ENCODE data around the gene DLGAP1. TPM values are rescaled to one million over a fixed set of nuclear protein-coding genes. Genes with fewer than 3 reads are reported as not detected.
"Not testable (repeated sequence)": the region's sequence is repeated elsewhere in the genome, so short reads cannot be mapped to it uniquely, and the experiment has no call there.

Gene DLGAP1
- polyA plus RNA-seq, 1 donor = 1.5 TPM

DNA sequence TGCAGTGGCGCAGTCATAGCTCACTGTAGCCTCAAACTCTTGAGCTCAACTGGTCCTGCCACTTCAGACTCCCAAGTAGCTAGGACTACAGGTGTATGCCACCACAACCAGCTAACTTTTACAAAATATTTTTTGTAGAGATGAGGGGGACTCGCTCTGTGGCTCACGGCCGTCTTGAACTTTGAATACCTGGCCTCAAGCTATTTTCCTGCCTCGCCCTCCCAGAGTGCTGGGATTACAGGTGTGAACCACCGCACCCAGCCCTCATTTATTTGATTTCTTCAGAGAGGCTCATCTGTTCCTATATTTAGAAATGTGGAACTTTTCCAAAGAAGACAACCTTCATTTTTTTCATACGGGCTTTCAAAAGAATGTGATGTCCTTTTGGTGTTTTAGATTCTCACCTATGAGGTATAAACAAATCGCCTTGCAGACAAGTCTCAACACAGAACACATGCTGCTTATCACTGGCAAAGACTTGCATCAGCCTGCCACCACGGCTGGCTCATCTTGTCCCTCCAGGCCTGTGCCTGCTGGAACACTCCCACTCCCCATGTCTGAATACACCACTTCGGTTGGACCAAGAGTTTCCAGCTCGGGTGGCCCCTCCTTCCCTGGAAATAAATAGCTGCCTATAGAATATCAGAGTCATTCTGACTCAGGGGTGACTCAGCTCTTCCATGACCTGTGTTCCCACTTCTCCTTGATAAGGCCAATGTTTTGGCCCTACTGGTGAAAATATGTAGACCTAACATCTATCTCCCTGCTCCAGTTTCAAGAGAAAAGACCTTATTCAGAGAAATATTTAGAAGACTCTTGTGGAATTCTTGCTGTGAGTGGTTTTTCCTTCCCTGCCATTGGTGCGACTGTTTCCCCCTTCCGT lies 802.5 kb downstream of the DLGAP1 start:
- DNase-seq = peak; percentile 35

DNA sequence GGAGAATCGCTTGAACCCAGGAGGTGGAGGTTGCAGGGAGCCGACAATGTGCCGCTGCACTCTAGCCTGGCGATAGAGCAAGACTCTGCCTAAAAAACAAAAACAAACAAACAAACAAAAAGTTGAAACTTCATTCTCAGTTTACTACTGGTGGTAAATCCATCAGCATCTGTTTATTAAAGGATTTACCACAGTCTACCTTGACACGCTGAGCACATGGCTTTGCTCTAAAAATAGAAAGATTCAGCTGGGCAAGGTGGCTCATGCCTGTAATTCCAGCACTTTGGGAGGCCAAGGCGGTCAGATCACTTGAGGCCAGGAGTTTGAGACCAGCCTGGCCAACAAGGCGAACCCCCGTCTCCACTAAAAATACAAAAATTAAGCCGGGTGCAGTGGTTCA lies 803.8 kb downstream of the DLGAP1 start:
- no peak for DNase-seq

DNA sequence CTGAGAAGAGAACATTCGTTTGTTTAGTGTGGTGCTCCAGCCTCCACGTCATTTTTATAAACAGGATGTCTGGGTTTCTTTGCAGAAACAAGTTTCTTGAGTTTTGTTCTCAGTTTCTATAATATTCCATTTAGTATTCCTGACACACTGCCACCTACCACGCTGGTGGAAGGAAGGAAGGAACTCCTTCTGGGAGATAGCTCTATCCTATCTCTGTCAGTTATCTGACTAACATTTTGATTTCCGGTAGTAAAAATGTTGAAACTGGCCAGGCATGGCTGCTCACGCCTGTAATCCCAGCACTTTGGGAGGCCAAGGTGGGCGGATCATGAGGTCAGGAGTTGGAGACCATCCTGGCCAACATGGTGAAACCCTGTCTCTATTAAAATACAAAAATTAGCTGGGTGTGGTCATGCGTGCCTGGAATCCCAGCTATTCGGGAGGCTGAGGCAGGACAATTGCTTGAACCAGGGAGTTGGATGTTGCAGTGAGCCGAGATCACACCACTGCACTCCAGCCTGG lies 804.5 kb downstream of the DLGAP1 start:
- not testable (repeated sequence) for DNase-seq

DNA sequence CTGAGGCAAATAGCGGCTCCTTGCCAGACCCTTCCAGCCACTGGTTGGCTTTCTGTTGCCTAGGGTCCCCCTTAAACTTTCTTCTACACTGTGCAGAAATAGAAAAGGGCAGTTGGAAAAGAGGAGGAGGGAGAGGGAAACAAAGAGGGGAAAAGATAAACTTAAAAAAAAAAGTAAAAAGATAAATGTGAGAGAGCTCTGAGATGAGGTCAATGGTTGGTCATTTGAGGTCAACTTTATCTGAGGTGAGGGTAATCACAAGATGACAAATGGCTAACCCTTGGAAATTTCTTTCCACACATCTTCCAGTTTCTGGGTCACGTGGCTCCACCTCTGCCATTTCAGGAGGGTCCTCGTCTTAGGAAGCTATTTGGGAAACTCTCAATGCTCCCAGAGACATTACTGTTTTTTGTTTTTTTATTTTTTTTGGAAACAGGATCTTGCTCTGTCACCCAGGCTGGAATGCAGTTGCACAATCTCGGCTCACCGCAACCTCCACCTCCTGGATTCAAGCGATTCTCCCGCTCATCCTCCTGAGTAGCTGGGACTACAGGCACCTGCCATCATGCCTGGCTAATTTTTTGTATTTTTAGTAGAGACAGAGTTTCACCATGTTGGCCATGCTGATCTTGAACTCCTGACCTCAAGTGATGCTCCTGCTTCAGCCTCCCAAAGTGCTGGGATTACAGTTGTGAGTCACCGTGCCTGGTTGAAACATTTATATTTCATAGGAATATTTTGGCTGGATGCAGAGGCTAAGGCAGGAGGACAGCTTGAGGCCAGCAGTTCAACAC lies 805.3 kb downstream of the DLGAP1 start:
- no peak for DNase-seq

DNA sequence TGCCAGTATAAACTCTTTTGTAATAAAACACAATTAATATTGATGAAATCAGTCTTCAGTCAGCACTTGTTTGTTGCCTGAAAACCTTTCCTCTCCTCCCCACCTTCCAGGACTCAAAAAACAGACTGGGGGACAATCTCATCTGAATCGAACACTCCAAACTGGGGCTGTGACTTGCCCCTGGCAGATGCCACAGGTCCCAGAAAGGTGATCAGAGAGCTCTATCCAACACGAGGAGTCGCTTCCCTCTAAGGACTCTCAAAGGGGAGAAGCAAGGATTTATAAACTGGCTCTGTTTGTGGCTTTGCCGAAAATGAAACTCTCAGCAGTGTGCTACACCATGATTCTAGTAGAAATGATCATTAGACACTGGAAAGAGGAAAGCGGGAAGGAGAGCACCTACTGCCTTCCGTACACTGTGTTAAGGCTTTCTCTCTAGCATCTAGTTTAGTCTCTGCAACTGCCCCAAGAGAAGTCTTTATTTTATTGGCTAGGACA lies 805.9 kb downstream of the DLGAP1 start:
- DNase-seq = no peak

DNA sequence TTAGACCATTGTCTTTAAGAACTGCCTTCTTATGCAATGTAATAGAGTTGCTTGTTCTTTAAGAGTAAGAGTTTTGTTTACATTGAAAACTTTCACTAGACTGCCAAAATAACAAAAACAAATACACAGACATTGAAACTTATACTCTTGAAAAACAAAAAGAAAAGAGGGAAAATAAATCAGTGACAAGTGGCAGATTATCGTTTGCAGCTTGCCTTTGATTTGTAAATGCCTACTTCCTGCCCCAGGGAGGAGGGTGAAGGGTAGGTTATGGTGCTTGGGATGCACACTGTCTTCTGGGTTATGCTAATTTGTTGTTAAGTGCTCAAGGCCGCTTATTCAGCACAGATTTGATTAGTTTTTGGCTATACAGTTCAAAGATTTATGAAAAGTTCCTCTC lies 806.5 kb downstream of the DLGAP1 start:
- DNase-seq = no peak

DNA sequence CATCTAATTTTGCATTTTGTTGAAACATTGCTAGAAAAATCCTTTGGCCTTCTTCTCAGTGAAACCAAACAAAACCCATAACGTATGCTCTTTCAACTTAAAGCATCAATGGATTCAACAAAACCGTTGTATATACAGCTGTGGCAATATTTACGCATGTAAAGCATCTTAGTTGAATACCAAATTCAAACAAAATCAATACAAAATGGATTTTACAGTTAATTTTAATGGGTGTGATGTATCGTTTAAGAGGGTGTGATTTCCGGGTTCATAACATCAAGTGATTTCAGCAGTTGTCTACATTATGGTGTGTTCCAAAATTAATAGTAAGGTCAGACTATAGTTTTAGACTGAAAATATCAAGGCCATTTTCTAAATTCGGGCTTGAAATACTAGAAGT lies 806.9 kb downstream of the DLGAP1 start:
- DNase-seq = no peak

DNA sequence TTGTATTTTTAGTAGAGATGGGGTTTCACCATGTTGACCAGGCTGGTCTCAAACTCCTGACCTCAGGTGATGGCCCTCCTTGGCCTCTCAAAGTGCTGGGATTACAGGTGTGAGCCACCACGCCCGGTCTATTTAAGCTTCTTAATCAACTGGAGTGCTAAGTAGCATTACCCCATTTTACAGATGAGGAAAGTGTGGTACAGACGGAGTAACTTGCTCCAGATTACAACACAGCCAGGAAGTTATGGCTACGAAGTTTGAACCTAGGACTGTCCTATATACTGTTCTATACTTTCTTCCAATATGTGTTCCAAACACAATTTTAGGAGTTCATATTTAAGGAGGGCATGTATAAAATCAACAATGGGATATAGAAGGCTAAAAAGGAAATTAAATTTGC lies 807.5 kb downstream of the DLGAP1 start:
- DNase-seq = no peak

DNA sequence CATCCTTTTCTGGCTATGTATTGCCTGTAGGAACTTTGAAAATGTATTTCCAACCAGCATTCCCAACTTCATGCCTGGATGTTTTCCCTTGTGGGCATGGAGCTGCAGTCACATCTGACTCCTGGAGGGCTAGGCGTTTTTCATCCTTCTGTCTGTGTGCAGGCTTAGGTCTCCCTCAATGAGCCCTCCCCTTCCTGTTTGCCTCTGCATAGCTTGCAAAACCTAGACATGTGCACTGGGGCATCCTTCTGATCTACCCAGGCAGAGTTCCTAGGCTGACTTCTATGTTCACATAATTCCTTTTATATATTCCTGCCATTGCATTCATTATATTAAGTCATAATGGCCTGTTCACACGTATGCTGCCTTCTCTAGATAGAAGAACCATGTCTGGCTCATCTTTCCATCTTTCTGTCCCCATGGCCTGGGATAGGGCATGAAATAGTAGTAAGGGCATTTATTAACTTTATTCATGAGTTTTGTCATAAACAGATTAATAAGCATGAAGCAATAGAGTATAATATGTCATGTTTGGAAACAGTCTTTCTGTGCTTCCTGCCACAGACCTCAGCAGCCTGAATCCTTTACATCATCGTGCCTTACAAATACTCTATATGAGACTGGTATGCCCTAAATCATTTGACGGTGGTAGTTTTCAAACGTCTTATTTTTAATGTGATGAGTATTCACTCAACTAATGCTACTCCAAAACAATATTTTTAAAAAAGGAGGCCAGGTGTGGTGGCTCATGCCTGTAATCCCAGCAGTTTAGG lies 809.5 kb downstream of the DLGAP1 start:
- no peak for DNase-seq

DNA sequence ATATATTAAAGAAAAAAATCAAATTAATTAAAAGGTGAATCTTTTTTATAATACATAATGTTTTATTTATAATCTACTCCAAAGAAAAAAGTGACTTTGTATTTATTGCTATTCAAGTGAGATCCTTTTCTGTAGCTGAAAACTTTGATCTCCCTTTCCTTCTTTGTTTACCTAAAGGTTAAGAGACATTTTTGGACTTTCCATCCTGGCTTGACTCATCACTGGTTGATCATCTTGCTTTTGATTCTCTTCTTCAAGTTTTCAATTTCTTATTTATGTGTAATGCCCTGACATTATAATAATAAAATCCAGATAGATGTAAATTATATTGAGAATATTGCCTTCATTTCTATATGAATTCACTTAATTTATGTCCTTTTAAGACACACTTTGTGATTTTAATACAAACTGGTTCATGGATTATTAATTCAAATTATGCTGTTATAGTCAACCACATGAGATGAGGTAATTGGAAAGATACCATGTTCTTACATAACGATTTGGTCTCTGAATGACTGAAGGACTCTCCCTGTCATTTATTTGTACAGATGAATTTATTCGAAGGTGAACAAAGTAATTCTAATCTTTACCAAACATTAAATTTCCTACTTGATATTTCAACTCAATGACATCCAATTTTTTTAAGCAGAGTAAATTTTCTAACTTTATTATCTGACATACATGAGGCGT lies 820.7 kb downstream of the DLGAP1 start:
- DNase-seq = no peak

DNA sequence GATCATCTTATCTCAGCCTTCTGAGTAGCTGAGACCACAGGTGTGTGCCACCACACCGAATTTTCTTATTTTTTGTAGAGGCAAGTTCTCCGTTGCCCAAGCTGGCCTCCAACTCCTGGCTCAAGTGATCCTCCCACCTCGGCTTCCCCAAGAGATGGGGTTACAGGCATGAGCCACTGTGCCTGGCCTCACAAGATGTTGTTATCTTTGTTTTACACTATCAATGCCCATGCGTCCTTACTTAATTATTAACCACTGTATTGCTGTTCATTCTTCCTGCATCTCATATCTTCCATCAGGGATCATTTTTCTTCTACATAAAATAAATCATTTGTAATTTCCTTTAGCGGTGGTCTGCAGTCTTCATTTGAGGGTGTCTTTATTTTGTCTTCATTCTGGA lies 823.2 kb downstream of the DLGAP1 start:
- no peak for DNase-seq

DNA sequence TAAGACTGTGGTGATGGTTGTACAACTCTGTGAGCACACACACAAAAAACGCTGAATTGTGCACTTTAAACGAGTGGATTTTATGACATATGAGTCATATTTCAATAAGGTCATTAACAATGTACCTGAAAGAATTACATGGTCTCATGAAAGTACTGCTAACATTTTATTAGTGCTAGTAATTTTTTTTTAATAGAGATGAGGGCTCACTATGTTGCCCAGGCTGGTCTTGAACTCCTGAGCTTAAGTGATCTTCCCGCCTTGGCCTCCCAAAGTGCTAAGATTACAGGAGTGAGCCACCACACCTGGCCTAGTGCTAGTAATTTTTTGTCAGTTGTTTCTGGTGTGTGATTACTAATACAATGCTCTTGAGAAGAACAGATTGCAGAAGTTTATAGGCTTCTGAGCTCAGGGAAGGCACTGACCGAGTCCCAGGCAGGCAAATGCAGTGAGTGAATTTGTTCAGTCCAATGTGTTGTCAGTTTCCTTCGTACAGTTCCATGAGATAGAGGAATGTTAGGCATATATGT lies 828.1 kb downstream of the DLGAP1 start:
- DNase-seq = no peak

DNA sequence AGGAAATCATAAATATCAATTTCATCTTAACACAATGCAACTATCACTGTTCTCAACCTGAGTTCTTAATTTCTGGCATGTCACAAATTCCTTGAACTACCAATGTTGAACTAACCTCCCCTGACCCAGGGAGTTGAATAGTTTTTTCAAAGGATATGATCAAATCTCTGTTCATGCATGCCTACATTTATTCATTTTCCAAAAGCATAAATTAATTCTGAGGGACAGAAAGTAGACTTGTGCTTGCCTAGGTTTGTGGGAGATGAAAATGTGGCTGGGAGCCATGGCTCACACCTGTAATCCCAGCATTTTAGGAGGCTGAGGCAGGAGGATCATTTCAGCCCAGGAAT lies 829.4 kb downstream of the DLGAP1 start:
- no peak for DNase-seq

DNA sequence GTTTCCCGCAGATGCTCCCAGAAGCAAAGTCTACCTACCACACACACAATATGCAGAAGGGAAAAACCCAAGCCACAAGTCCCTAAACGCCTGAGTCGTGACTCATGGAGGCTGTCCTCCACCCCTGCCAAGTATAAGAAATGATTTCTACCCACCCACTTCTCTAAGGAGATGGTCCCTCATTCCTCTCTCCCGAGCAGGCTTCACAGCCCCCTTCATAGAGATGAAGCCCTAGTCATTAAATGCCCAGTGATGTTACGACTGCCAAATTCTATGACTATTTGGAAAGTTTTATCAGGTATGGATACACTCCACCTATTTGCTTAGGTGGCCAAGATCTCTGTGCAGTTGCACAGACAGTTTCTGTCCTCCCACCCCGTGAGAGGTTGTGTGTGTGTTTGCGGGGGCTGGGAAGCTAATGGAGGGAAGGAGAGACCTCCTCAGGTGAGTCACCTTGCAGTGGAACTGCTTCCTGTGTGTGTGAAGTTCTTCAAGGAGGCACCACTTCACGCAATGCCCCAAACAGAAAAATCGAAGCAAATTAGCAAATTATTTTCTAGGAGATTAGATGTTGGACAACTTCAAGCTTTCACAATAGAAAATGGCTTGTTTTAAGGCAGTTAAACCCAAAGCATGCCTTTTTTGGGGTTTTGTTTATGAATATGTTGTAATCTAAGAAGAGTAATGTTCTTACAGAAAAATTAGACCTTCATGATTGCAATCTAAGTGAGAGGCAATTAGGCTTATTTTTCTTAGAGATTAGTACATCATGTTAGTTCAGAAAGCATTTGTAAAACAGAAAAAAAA lies 830.0 kb downstream of the DLGAP1 start:
- DNase-seq = peak; percentile 38

DNA sequence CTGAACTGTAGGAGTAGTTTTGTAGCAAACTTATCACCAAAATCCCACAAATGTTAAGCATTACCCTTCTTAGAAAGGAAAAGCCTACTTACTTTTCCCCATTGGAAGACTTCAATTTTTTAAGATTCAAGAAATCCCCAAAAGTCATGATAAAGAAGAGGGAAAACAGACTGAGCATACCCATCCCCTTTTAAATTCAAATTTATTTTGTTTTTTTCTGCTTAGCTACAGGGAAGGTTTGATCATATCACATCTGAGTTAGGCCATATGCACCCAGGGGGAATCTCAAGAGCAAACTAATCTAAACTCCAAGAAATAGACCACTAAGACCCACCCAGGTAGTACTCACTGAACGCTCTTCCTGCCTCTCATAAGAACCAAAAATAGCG lies 830.6 kb downstream of the DLGAP1 start:
- DNase-seq = no peak

DNA sequence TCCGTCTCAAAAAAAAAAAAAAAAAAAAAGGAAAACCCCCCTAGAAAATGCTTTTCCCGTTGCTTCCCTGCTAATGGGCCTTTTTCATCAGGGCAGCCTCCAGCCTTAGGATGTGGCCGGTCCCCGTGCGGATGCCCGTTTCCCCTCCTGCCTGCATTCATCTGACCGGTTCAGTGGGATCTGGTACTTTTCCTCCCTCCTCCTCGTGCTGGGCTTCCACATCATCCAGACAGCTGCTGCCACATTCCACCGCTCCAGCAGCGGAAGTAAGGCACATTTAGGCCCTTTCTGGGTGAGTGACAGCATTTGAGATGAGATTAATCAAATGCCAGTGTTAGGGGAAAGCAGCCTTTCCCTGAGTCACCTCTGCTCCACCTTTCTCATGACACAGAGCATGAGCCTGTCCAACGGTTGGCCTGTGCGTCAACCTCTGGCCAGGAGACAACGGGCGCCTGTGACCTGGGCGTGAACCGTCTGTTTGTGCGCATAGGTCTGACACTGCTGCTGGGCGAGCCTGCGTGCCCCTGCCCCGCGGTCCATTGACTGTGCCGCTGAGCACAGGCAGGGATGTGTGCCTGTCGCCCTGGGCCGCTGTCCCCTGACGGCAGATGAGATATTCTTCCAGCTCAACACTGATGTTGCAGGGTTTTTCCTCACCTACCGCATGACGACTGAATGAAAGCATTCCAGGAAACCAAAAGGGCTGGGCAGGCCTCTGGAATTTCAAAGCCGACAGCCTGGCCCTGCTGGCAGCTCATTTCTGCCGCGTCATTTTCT lies 831.1 kb downstream of the DLGAP1 start:
- DNase-seq = peak; percentile 66

DNA sequence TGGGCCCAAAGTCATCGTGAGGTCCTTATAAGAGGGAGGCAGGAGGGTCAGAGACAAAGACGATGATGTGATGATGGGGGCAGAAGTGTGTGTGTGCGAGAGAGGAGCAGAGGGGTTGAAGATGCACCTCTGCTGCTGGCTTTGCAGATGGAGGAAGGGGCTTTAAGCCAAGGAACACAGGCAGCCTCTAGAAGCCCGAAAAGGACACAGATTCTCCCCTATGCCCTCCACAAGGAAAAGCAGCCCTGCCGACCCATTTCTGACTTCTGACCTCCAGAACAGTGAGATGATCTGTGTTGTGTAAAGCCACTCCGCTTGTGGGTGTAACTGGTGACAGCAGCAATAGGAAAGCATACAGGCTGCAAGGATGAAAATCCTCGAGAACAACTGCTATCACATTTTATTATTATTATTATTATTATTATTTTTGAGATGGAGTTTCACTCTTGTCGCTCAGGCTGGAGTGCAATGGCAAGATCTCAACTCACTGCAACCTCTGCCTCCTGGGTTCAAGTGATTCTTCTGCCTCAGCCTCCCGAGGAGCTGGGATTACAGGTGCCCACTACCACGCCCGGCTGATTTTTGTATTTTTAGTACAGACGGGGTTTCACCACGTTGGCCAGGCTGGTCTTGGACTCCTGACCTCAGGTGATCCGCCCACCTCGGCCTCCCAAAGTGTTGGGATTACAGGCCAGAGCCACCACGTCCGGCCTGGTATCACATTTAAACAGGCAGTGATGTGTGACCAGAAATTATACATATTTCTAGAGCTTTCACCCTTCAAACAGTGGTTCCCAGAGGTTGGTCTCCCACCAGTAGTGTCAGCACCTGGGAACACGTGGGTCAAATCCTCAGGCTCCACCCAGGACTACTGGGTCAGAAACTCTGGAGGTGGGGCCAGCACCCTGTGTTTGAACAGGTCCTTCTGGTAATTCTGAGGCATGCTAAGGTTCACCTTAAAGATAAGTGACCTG lies 834.7 kb downstream of the DLGAP1 start:
- DNase-seq = no peak

DNA sequence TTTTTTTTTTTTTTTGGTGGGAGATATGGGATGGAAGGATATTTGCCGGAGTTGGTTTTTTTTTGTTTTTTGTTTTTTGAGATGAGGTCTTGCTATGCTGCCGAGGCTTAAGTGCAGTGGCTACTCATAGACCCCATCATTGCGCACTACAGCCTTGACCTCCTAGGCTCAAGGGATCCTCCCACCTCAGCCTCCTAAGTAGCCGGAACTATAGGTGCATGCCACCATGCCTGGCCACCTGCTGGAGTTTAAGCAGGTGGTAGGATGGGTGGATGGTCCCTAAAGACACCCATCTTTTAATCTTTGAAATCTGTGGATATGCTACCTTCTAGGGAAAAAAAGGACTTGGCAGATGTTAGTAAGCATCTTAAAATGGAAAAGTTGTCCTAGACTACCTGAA lies 835.4 kb downstream of the DLGAP1 start:
- no peak for DNase-seq

DNA sequence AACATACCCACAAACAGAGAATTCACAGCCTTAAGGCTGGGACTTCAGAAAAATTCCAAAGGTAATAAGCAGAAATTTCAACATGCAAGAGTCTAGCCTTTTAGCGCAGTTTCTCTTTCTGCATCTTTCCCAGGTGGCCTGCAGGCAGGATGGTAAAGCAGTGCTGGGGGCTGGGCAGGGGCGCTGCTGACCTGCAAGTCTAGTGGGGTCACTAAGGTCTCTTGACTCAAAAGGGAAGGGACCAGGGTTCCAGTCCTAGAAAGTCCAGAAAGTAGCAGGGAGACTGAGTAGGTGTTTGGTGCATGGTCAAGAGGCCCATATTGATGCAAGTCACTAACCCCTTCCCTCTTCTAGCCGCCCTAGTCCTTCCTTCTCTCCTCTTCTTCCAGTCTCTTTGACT lies 835.9 kb downstream of the DLGAP1 start:
- DNase-seq = no peak
